Stimulated activated CD4-positive, alpha-beta T cell treated with anti-CD3 and anti-CD28 coated beads, TNF-alpha, amount 100 ng/mL, for 24 hours (primary cell): Measurements from ENCODE around the gene TEP1.
"Not testable (repeated sequence)": the region's sequence is repeated elsewhere in the genome, so short reads cannot be mapped to it uniquely, and the experiment has no call there.

ENCODE experiments used
- DNase-seq, 3 experiments: peaks; one replicate each; pipeline ENCODE4 v3.0.0-alpha.2; 2020; ENCODE audit warnings: low read depth in 3 of 3

The TEP1 gene

DNA sequence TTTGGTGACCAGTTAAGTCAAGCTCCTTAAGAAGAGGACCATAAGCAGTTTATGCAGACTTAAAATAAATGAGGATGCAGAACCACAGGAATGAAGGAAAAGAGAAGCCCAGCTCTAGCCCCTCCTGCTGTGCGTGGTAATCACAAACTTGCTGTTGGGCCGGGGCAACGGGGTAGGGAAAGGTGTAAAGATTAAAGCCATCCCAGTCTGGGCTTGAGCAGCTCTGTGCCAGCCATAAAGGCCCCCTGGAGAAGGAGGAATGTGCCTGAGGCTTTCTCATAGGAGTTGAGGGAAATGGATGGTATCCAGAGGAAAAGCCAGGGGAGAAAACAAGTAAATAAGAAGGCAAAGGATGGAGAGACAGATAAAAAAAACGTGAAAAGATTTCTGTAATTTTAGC is 25.1 kb downstream of the TEP1 start:
- DNase-seq, result no peak

DNA sequence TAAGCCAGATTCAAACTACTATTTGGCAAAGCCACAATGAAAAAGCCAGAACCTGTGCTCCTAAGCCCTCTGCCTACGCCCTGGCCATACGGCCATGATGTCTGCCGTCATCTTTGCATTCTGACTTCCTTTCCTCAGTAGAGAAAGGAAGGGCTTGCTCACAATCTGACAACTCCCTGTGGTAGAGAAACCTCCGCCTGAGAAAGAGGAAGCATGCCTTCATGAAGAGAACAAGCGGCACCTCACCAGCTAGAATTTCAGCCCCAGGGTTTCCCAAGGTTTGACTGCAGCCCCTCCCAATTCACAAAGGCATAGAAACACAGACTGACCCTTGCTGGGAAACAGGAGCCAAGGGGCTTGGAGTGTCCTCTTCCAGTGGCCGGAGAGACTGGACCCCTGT is 25.7 kb downstream of the TEP1 start:
- no peak for DNase-seq

DNA sequence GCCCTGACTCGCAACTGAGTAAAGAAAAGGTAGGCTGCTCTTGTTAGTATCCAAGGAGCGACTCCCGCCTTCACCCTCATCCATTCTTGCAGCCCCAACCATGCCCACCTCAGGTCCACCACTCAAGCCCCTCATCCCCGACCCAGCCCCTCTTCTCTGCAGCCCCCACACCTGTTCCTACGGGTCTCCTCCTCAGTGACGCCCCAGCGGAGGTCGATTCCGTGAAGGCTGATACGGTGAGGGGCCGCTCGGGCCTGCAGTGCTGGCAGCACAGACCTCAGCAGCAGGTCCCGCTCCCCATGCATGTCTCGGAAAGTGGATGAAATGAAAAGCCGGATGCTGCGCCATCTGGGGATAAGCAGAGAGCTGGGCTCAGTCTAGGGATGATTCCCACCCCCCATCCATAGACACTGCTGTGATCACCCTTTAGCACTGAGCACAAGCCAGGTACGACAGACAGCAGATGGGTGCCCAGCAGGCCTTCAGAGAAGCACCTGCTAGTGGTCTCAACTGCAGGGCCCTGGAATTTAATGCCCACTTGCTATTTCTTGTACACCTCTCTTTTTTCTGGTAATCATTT is 26.9 kb downstream of the TEP1 start:
- no peak for DNase-seq

DNA sequence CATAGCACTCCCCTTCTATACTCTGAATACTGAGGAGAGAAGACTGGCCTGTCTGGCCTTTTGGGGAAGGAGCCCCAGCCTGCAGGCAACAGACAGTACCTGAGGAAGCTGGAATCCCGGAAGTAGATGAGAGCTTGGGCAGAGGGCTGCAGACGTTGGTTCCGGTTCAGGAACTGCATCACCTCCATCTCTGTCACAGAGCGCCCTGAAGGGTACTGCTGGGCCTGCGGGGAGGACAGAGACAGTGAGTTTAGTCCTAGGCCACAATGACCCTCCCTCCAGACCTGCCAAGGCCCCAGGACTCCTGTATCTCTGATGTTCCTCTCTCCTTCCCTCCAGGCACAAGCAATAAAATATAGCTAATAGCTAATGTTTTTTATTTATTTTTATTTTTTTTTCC is 28.4 kb downstream of the TEP1 start:
- DNase-seq, result no peak

DNA sequence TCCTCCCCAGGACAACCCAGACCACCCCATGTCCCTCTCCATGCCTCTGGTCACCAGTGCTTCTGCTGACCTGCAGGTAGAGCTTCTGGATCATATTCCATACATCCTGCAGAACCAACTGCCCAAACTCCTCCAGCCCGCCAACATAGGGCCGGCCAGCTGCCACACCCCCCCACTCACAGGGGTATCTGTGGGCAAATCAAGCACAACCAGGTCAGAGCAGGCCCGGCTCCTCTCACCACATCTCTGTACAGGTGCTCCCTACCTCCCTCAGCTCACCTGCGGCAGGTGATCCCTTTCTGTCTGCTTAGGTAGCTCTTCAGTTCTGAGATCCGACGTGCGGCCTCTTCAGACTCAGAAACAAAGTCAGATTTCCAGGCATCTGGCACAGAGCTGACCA is 29.0 kb downstream of the TEP1 start:
- DNase-seq, result no peak

- no peak for DNase-seq
These were observed 29.7 kb downstream of the TEP1 start for GRCh38 chr14:20383636-20384035.

GRCh38 chr14:20383032-20383431 is 30.3 kb downstream of the TEP1 start:
- DNase-seq, result no peak

DNA sequence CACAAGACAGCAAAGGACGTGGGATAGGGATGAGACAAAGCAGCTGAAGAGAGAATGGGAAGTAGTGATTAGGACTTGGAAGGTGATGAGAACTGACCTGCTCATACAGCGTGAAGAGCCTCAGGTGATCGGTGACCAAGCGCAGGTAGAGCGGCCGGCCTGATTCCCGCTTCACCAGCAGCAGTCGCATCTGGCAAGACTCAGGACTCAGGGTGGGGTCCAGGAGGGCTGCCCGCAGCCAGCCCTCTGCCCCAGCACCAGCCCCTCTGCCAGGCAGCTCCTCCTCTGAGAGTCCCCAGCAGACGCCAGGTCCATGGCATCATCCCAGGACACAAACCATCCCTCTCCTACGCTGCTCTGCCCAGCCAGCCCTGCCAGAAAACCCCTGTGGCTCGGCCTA is 30.8 kb downstream of the TEP1 start:
- DNase-seq, result no peak

DNA sequence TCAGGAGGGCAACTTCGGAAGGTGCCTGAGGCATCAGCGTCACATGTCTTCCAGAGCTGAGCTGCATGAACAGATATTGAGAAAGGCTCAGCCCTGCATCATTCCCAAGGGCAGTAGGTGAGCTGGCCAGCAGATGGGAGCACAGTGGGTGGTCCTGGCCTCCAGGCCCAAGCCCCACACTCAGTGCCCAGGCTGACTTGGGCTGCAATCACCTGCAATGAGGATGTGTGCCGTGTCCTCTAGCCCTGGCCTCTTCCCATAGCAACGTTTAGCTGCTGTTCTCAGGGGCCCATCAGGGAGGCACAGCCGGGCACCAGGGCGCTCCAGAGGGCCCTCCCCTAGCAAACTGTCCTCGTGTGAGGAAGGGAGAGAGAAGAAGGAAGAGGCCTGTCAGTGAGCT is 32.0 kb downstream of the TEP1 start:
- no peak for DNase-seq

GRCh38 chr14:20380681-20381080 is 32.6 kb downstream of the TEP1 start:
- DNase-seq, result no peak

DNA sequence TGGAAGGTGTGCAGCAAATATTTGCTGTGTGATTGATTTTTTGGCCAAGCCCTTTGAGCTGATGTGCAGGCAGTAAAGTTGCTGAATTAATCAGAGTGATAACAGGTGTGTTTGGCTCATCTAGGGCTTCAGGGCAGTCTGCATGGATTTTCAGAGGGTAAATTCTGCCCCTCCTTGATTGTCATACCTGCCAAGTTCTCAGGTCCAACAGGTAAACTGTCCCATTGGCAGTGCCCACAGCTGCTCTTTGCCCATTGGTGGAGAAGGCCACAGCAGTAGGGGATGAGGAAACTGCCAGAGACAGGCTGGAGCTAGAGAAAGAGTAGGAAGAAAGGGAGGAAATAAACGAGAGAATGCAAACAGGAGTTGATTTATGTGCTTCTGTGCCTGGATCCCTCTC is 33.6 kb downstream of the TEP1 start:
- no peak for DNase-seq

GRCh38 chr14:20377171-20377570 is 36.1 kb downstream of the TEP1 start:
- no peak for DNase-seq

DNA sequence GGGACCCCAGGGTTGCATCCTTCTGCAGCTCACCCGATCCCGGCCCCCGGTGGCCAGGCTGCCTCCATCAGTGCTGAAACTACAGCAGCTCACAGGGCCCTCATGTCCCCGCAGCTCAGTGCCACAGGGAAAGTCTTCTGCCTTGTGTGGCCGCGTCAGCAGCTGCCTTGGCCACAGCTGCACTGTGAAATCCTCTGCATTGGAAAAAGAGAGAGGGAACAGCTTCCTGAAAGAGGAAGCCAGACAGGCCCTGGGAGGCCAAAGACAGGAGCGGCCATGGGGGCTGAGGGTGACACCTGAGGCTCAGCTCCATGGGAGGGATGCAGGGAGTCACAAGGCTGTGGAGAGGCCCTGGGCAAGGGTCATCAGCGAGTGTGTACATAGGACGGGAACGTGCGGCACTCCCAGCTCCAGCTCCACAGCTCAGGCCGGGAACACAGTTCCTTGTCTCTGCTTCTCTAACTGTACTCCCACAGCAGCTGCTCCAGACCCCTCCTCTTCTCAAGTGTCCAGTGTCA is 37.2 kb downstream of the TEP1 start:
- DNase-seq, result no peak

GRCh38 chr14:20375471-20375870 is 37.8 kb downstream of the TEP1 start:
- no peak for DNase-seq

GRCh38 chr14:20372796-20373195 is 40.5 kb downstream of the TEP1 start:
- DNase-seq, result no peak

DNA sequence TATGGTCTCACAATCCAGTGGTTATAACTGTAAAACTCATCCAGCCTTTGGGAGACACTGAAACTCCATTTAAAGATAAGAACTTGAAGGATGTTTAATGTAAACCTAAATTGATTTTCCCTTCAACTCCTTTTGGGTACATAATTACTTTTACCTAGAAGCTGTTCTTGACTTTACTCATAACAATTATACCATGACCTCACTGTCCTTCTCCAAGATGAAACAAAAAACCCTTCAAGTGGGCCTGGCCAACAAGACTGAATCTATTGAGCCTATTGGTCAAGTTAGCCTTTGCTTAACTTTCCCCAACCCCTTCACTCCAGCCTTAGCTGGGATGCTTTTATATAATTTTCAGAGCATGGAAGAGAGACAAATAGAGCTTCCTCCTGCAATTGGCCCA is 47.4 kb downstream of the TEP1 start:
- no peak for DNase-seq

- not testable (repeated sequence) for DNase-seq
These were observed 54.8 kb downstream of the TEP1 start for GRCh38 chr14:20358474-20358873.

DNA sequence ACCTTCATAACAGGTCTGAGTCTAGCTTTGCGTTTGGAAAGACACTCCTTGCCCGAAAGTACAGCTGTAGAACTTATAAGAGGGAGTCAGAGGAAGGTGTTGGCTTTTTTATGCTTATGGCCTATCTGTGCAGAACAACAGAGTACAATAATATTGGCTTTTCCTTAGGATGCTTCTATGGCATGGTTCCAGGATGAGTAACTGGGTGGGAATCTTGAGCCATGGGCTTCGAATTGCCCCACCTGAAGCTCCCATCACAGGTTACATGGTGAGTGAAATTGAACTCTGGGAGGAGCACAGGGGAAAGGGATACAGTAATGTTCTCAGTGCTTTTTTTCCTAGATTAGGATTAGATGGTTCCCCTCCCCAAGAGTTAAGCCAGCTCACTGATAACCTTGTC is 56.9 kb downstream of the TEP1 start:
- DNase-seq, result no peak

DNA sequence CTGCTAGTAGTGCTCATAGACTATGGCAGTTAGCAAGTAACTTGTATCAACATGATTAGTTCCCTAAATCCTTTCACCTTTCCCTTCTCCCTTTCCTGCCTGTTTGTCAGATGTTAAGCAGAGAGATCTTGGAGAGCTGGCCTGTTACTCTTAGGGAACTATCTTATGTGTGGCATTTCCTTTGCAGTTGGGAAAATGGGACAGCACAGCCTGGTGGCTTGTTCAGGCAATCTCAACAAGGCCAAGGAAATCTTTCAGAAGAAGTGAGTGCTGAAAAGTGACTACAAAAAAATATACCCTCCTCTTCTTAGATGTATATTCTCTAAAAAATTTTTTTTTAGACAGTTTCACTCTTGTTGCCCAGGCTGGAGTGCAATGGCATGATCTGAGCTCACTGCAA is 62.4 kb downstream of the TEP1 start:
- no peak for DNase-seq

DNA sequence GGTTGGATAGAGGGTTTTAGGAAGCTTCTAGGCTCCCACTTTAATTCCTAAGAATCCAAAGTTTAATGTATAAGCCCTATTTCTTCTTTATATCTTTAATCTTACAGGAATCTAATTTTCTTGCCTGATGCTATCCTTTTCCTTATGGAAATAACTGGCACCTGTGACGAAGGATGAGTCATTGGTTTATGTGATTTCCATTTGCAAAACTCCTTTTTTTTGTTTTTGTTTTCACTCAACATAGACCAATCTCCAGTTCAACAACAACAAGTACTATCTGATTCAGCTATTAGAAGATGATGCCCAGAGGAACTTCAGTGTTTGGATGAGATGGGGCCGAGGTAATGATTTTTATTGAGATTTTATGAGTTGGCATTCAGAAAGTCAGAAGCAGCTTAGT is 63.0 kb downstream of the TEP1 start:
- DNase-seq, result no peak

- DNase-seq, result no peak
These were observed 65.6 kb downstream of the TEP1 start for GRCh38 chr14:20347747-20348146.

DNA sequence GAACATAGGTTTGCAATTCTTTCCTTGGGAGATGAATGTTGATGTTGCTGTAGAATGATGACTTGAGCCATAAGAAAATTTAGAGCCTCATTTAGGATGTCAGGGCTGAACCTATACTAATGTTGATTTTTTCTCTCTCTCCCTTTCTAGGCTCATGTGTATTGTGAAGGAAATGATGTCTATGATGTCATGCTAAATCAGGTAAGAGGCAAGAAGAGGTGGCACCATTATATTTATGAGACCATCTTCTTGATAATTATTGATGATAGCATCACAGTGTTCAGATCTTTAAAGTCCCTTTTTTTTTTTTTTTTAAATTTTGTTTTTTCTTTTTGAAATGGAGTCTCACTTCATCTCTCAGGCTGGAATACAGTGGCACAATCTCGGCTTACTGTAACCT is 66.6 kb downstream of the TEP1 start:
- no peak for DNase-seq

- DNase-seq, result no peak
These were observed 67.9 kb downstream of the TEP1 start for GRCh38 chr14:20345366-20345765.

- no peak for DNase-seq
These were observed 69.5 kb downstream of the TEP1 start for GRCh38 chr14:20343862-20344220.
